Caco-2 (cell line): ENCODE data around the gene FLG2. TPM values are rescaled to one million over a fixed set of nuclear protein-coding genes. Genes with fewer than 3 reads are reported as not detected.

Experiments used
- BruUV-seq: library from RNA; stranded (reverse); fragments of 400-500 nt; replicated peaks from 2 replicates; lab custom pipeline; 2021; lab: Mats Ljungman, UMichigan
- CTCF ChIA-PET: fragments of 300-600 bp; sonication (Branson Sonifier 250); formaldehyde crosslinking; loops from one replicate; lab custom pipeline; 2022; ENCODE audit warnings: antibody characterized with exemption; lab: Charles Lee
- POLR2A ChIA-PET: fragments of 300-600 bp; sonication (Branson Sonifier 250); formaldehyde crosslinking; loops from one replicate; lab custom pipeline; 2022; ENCODE audit warnings: antibody characterized with exemption; lab: Charles Lee
- DNase-seq, 2 experiments: peaks; one replicate each; pipeline versions ENCODE4 v3.0.0 to v3.0.0-alpha.2; 2020 to 2022
- H3K27me3 ChIP-seq: replicated peaks from 2 replicates; pipeline ENCODE4 v1.6.0; 2011; ENCODE audit warnings: low read length; ENCODE audit not compliant: control insufficient read depth, insufficient read depth
- H3K36me3 ChIP-seq: 2 replicates; pipeline ENCODE4 v1.5.1; 2011; ENCODE audit warnings: low read length; ENCODE audit not compliant: control insufficient read depth, insufficient read depth
- H3K4me1 ChIP-seq: fragments of 250-450 bp; sonication (Bioruptor Pico); 2 replicates; pipeline ENCODE4 v1.5.1; 2020; ENCODE audit warnings: mild to moderate bottlenecking
- H3K4me3 ChIP-seq: 2 replicates; pipeline ENCODE4 v1.5.1; 2011; ENCODE audit warnings: low read depth, mild to moderate bottlenecking, control low read depth, low read length
- H3K9me3 ChIP-seq: fragments of 250-450 bp; sonication (Bioruptor Pico); 2 replicates; pipeline ENCODE4 v1.5.1; 2020; ENCODE audit warnings: mild to moderate bottlenecking, moderate library complexity
- H3K27ac Mint-ChIP-seq: one replicate; pipeline ENCODE4 v1.8.0; 2022; ENCODE audit warnings: mixed read lengths; ENCODE audit not compliant: unreplicated experiment
- H3K27me3 Mint-ChIP-seq: one replicate; pipeline ENCODE4 v1.8.0; 2022; ENCODE audit warnings: mixed read lengths; ENCODE audit not compliant: insufficient read depth, unreplicated experiment
- H3K36me3 Mint-ChIP-seq: one replicate; pipeline ENCODE4 v1.8.0; 2022; ENCODE audit warnings: mild to moderate bottlenecking, mixed read lengths; ENCODE audit not compliant: insufficient read depth, unreplicated experiment
- H3K4me1 Mint-ChIP-seq: one replicate; pipeline ENCODE4 v1.8.0; 2022; ENCODE audit warnings: low read depth, mixed read lengths; ENCODE audit not compliant: unreplicated experiment
- H3K4me3 Mint-ChIP-seq: one replicate; pipeline ENCODE4 v1.8.0; 2022; ENCODE audit warnings: mild to moderate bottlenecking, moderate library complexity, mixed read lengths; ENCODE audit not compliant: unreplicated experiment
- H3K9me3 Mint-ChIP-seq: one replicate; pipeline ENCODE4 v1.8.0; 2022; ENCODE audit warnings: mixed read lengths; ENCODE audit not compliant: unreplicated experiment
- CTCF ChIP-seq, 2 experiments: fragments of 200-600 bp in 1 of 2; IDR thresholded peaks; 1 replicate in 1 of 2; 2 replicates in 1 of 2; pipeline versions ENCODE4 v1.5.1 to v1.8.0; 2011 to 2022; ENCODE audit warnings: antibody characterized with exemption in 1 of 2, control low read depth in 1 of 2, inconsistent platforms in 1 of 2, low read depth in 1 of 2, low read length in 1 of 2, mild to moderate bottlenecking in 1 of 2, moderate library complexity in 1 of 2; ENCODE audit not compliant: insufficient read depth in 1 of 2, severe bottlenecking in 1 of 2, unreplicated experiment in 1 of 2
- intact Hi-C: fragments of 100-400 bp; cut with micrococcal nuclease; formaldehyde crosslinking; loops from one replicate; pipeline ENCODE4 v1.10.0; 2022; ENCODE audit not compliant: unreplicated experiment
- total RNA-seq: library from RNA; stranded (reverse); gene quantifications from 2 replicates; pipeline ENCODE4 v1.2.3, GENCODE V29; 2022

The FLG2 gene
- total RNA-seq, 1 experiment from 2014 or later = not detected

- no peak for DNase-seq
- Mint-ChIP-seq H3K27me3 (peaks cover 29% of the 10 kb centered on the region), H3K27ac (no peak overlapping the region), H3K4me3 (no peak overlapping the region), H3K4me1 (no peaks in the 10 kb centered on the region), H3K9me3 (no peaks in the 10 kb centered on the region), H3K36me3 (no peaks in the 10 kb centered on the region)
- Histone ChIP-seq H3K27me3 (no peaks in the 10 kb centered on the region), H3K4me1 (no peaks in the 10 kb centered on the region), H3K9me3 (no peaks in the 10 kb centered on the region; the same call in 1 of the 2 replicates), H3K4me3 (no peak overlapping the region), H3K36me3 (no peaks in the 10 kb centered on the region)
- POLR2A ChIA-PET = no interaction called here
- no TSS peak for BruUV-seq
- CTCF ChIA-PET = no interaction called here
- TF ChIP-seq CTCF (IDR thresholded peaks at IDR 0.05; ENCODE audit: insufficient read depth in 1 of 2, low read depth in 1 of 2, low read length in 1 of 2, severe bottlenecking in 1 of 2, unreplicated experiment in 1 of 2) = no peak
- intact Hi-C loops = loop anchor here (10.0 kb wide), 1 partner anchor 142 kb away; no protein-coding TSS in a partner anchor
Observed at GRCh38 chr1:152392909-152393308, 33.1 kb upstream of the FLG2 start.

GRCh38 chr1:152388889-152389288 lies 29.1 kb upstream of the FLG2 start:
- Histone ChIP-seq H3K4me1 (no peaks in the 10 kb centered on the region), H3K27me3 (no peaks in the 10 kb centered on the region), H3K36me3 (no peaks in the 10 kb centered on the region), H3K9me3 (no peaks in the 10 kb centered on the region), H3K4me3 (no peak overlapping the region)
- Mint-ChIP-seq H3K9me3 (no peaks in the 10 kb centered on the region), H3K36me3 (no peaks in the 10 kb centered on the region), H3K4me1 (no peaks in the 10 kb centered on the region), H3K27ac (no peak overlapping the region), H3K27me3 (peaks cover 29% of the 10 kb centered on the region), H3K4me3 (no peak overlapping the region)
- no TSS peak for BruUV-seq
- CTCF ChIA-PET = no interaction called here
- no peak for TF ChIP-seq CTCF (IDR thresholded peaks at IDR 0.05; ENCODE audit: insufficient read depth in 1 of 2, low read depth in 1 of 2, low read length in 1 of 2, severe bottlenecking in 1 of 2, unreplicated experiment in 1 of 2)
- POLR2A ChIA-PET = no interaction called here
- DNase-seq = no peak
- intact Hi-C loops = no loop called here

- H3K4me3 Mint-ChIP-seq = no peak overlapping the region
- intact Hi-C loops = no loop called here
- Histone ChIP-seq H3K27me3 (no peaks in the 10 kb centered on the region), H3K9me3 (no peaks in the 10 kb centered on the region), H3K36me3 (no peaks in the 10 kb centered on the region), H3K4me1 (no peaks in the 10 kb centered on the region), H3K4me3 (no peak overlapping the region)
- no peak overlapping the region for H3K27ac Mint-ChIP-seq
- H3K36me3 Mint-ChIP-seq = no peaks in the 10 kb centered on the region
- H3K9me3 Mint-ChIP-seq = no peaks in the 10 kb centered on the region
- BruUV-seq = no TSS peak
- H3K4me1 Mint-ChIP-seq = no peaks in the 10 kb centered on the region
- CTCF ChIA-PET = no interaction called here
- TF ChIP-seq CTCF (IDR thresholded peaks at IDR 0.05; ENCODE audit: insufficient read depth in 1 of 2, low read depth in 1 of 2, low read length in 1 of 2, severe bottlenecking in 1 of 2, unreplicated experiment in 1 of 2) = no peak
- POLR2A ChIA-PET = no interaction called here
- DNase-seq = no peak
- H3K27me3 Mint-ChIP-seq = peaks cover 25% of the 10 kb centered on the region
Observed at GRCh38 chr1:152386940-152387339, 27.1 kb upstream of the FLG2 start.
